Daoy (cell line): Measurements from ENCODE around the gene PIGW. TPM values are rescaled to one million over a fixed set of nuclear protein-coding genes. Genes with fewer than 3 reads are reported as not detected.
"Not testable (repeated sequence)": the region's sequence is repeated elsewhere in the genome, so short reads cannot be mapped to it uniquely, and the experiment has no call there.

ENCODE experiments used
- DNase-seq: peaks from one replicate; pipeline ENCODE4 v3.0.0-alpha.2; 2015; ENCODE audit warnings: low read depth
- total RNA-seq: library from RNA; depleted of rRNA; stranded (reverse); fragments of >200 nt; shearing (Covaris generic); gene quantifications from 2 replicates; pipeline ENCODE4 v1.2.3, GENCODE V29; 2014

Gene PIGW
- total RNA-seq, 1 experiment from 2014 or later = 6.3 TPM

DNA sequence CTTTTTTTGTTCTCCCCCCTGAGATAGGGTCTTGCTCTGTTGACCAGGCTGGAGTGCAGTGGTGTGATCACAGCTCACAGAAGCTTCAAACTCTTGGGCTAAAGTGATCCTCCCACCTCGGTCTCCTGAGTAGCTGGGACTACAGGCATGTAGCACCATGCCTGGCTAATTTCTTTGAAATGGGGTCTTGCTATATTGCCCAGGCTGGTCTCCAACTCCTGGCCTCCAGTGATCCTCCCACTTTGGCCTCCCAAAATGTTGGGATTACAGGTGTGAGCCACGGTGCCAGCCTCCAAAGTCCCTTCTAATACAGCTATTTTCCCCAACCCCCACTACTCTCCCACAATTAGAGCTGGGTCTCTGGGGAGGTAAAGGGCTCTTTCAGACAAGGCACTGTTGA, 26.3 kb upstream of the PIGW start:
- not testable (repeated sequence) for DNase-seq

DNA sequence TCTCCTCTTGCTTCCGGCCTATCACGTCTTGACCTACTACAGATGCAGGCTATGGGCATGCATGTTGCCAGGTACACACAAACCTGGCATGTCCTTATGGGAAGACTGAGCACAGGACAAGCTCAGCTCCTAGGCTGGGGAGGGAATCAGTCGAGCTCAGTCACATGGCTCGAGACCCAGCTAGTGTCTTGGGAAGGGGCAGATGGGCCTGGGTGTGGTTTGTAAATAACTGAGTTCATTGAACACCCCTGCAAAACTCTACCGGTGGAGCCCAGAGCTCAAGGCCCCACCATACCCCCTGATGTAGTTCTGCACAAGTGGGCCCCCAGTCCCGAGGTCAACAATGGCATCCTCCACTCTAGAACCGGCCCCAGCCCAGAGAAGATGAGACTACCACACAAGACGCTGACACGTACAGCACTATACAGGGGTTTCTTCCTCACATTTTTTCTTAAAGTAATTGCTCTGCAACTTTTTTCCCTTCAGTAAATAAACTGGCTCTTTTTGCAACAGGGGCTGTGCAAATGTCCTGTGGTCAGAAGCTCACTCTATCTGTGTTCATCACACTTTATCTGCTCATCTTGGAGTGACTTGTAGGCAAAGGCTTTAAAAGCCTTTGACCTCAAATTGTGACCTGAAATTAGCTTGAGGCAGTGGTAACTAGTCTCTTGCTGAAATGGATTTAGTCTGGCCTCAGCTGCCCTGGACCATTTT, 25.4 kb upstream of the PIGW start:
- DNase-seq = no peak

DNA sequence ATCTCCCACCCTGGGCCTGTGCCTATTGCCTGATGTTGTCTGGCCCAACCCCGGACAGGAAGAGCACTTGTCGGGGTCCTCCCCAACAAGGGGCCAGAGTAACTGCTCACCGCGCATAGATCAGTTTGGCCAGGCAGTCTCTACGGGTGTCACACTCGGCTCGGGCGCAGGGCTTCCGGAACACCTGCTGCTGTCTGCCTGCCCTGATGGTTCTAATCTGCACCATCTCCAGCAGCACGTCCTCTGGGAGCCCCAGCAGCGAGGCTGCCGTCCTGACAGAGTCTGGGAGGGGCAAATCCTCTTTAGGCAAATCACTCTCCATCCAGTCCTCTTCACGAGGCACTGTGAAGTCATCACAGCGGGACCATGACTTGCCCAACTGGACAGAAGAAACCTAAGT, 24.2 kb upstream of the PIGW start:
- no peak for DNase-seq

DNA sequence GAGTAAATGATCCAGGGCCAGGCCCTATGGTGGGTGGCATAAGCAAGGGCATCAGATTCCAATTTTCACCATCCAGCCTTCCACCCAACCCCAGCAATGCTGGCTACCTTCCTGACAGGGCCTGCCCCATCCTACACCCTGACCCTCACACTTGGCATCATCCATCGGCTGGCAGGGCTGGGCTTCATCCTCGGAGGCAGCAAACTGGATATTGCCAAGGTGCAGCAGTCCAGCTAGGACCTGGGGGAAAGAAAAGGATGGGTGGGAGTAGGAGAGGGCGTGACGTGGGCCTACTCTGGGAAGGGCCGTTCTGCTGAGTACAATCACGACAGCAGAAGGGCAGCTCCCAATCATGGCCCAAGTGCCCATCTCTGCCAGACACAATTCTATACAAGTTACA, 23.6 kb upstream of the PIGW start:
- DNase-seq = no peak

DNA sequence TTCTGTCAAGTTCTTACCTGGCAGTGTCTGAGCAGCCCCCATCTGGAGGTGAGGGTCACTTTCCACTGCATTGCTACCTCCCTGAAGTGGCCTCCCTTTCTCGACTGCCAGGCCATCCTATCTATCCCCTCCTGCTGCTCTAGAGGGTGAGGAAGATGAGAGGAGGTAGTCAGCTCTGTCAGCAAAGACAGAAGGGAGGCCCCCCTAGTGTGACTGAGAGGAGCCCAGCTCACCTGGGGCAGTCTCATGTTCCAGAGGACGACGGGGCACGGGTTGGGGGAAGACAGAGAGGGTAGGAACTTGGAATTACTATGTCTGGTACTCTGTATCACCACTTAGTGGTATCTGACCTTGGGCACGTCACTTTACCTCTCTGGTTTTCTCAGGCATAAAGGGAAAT, 22.1 kb upstream of the PIGW start:
- no peak for DNase-seq

DNA sequence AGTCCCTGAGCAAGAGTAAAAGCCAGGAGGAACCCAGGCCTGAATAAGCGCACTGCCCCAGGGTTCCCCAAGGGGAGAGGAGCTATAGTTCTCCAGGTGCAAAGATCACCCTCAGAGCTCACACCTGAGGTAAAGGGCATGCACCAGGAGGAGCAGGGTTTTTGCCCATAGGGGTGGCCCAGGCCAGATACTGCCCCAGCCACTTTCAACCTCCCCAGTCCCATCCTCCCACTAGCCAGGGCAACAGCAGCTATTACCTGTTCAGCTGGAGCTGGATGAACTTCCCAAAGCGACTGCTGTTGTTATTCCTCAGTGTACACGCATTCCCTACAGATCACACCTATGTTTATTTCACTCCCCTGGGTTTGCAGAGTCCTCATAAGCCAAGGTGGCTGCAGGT, 19.9 kb upstream of the PIGW start:
- no peak for DNase-seq

DNA sequence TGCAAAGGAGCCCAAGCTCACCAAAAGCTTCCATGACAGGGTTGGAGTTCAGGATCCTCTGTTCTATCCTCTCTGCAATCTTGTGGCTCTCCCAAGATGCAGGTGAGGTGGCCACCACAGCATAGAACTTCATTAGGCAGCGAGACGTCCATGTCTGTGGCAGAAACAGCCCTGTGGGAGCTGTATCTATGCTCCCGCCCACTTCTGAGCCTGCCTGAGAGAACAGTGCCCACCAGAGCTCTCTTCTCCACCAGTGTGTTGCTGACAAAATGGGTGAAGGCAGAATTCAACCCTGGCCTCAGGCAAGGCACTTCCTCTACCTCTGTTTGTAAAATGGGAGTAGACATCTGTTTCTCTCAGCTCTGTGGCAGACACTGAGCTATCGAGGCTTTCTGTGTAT, 18.9 kb upstream of the PIGW start:
- no peak for DNase-seq

DNA sequence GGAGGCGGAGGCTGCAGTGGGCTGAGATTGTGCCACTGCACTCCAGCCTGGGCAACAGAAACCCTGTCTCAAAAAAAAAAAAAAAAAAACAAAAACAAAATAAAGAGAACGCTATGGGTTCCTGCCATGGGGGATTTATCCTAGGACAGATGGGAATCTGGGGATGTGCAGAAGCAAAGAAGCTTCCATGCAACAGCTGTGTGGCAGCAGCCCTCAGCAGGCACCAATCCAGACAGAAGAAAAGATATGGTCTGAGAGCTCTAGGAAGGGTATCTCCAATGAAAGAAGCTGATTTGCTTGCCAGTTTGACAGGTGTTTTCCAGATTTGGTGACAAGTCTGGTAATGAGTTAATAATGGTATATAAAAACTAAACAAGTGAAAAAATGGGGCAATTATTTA, 11.7 kb upstream of the PIGW start:
- DNase-seq = no peak

DNA sequence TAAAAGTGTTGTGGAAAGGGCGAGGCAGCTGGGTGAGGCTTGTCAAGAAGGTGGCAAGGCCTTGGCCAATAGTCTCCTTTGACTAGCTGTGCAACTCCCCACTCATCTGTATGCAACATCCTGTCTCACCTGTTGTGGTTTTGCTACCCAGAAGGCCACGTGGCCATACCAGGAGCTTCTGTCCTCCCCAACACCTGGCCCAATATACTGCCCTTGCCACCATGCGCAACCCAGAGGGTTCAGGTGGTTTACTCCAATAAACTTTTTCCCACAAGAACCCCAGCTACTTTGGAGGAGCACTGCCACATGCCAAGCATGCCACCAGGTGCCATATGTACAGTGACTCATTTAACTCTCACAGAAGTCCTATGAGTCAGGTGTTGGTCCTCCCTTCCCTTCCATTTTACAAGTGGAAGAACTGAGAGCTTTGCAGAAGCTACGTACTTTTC, 10.3 kb upstream of the PIGW start:
- DNase-seq = no peak

DNA sequence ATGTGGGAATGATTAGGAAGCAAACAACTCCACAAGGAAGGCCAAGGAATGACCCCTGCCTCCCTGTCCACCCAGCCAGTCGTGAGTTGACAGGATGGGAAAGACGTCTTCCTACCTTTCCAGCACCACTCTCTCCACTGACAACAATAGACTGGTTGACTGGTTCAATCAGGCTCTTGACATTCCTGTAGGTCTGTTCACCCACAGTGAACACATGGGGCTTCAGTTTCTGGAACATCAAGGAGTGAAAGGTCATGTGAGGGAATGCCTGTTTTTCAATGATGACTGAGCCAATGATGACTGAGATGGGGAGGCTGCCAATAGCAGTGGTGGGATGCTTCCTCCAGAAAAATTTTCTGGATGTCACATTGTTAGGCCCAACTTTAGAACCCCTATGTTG, 9.7 kb upstream of the PIGW start:
- DNase-seq = no peak

DNA sequence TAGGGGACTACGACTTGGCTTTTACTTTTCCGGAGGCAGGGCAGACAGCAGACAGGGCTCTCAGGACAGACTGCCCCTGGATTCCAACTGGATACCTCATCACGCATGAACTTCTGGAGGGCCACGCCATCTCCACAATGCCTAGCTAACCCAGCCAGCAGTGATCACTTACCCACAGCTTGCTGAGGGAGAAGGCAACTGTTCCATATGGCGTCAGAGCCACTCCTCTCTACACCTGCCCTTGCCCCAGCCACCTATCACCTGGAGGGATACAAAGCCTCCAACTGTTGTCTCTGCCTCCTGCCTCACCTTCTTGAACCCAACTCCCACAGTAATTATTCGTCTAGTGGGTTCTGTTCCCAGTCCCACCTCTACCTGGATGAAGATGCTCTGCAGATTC, 8.9 kb upstream of the PIGW start:
- no peak for DNase-seq

DNA sequence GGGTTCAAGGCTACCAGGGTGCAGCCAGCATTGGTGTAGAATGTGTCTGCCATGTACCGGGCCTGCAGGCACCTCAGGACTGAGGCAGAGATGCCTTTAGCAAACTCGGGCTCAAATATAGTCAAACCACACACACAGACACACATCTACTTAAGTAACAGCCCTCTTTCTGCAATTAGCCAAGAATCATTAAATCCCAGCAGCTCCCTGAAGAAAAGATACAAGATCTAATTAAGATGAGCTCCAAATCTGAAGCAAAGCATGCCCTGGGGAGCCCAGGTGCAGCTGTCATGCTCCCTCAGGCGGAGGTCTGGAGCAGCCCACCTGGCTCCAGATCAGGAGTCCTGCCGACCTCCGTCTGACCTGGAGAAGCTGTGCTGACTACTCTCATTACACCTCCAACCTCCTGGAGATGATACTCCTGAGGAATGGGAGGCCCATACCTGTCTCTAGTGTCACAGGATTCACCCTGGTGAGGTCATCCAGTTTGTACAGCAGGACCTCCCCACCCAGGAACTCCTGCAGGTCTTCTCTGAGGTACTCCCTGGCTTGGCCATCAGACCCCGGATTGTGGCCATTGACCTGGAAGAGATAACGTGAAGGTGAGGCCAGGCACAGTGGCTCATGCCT, 7.1 kb upstream of the PIGW start:
- no peak for DNase-seq

DNA sequence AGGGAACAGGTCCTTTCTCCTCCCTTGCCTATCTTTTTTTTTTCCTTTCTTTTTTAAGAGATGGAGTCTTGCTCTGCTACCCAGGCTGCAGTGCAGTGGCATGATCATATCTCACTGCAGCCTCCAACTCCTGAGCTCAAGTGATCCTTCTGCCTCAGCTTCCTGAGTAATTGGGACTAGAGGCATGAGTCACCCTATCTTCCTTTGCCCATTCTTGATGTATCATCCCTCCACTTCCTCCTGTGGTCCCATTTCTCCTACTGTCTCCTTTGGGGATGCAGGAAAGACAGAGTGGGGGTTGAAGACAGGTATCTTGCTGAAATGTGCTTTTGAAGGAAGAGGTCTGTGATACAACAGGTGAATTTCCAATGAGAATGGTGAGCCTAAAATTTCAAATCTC, 5.7 kb upstream of the PIGW start:
- DNase-seq = peak; percentile 59

DNA sequence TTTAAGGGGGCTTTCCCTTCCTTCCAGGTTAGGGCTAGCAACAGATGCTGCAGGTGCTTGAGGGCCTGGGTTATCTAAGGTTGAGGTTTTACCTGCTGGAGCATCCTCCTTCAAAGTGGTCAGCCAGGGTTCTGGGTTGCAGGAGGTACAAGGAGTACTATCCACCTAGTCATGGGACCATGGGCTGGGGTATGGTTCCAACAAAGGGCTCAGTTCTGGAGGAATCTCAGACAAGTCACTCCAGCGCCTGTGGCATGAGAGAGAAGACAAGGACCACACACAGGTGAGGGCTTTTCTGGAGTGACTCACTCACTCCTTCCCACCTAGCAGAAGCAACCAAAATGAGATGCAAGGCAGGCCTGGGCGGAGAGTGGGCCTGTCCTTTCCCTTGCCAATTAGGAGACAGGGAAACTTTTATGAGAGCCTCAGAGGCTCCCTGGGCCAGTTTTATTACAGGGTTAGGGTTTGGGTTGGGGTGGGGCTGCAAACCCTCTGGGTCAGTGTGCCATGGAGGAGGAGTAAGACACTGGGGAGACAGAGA, 2.3 kb upstream of the PIGW start:
- DNase-seq = no peak

DNA sequence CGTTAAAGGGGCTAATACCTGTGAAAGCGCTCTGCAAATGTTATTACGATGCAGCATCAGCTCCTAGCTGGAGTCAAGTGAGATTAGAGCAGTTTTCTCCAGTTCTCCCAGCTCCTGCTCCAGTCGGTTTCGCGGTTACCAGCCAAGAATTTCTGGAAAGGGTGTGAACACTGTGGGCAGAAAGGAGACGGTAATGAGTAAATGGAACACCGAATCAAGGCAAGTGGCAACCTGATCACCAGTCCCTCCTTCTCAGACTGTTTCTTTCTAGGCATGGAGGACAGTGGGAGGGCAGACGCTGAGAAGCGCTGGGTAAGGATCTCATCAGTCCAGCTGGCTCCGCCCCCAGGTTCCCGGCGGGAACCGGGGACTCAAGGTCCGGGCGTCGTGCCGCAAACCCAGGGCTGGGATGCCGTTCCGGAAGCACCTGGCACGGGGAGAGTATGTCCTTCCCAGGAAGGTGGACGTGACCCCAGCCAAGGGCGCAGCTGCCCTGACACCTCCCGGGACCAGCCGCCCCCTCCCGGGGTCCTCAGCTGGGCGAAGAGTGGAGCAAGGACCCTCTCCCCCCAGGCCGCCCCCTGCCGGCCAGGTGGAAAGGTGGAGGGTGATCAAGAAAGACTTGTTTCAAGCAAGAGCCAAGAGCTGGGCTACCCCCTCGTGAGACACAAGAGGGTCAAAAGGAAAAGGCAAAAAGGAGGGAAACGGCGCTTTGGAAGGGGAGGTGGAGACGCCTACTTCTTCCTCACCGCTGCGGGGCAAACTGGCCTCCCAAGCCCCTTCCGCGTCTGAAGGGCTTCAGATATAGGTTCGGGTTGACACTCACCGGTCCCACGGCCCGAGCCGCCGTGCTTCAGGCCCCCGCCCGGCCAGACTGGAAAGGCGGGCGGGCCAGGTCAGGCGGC, 600 bp upstream of the PIGW start:
- DNase-seq = peak; percentile 72

DNA sequence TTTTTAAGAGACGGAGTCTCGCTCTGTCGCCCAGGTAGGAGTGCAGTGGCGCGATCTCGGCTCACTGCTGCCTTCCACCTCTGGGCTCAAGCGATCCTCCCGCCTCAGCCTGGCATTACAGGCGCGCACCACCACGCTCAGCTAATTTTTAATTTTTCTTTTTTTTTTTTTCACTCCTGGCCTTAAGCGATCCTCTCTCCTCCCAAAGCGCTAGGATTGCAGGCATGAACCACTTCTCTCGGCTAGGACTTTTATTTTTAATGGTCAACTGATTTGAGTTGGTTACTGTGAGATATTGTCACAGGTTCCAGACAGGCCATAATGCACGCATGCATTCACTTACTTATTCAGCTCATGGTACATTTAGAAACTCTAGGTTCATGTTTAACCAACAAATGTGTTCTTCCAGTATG, 888 bp downstream of the PIGW start:
- no peak for DNase-seq

DNA sequence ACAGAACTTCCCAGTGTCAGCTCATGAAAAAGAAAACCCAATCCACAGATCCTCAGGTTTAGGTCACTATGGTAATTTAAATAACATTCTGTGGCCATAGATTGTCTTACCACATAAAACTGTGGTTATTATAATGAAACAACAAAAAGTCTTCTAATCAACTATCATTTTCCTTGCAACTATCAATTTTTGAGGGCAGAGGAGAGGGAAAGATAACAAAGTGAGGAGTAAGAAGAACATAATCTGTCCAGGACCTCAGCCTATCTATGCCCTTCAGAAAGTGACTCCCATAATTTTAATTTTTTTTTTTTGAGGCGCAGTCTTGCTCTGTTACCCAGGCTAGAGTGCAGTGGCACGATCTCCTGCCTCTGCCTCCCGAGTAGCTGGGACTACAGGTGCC, 5.9 kb downstream of the PIGW start:
- no peak for DNase-seq

DNA sequence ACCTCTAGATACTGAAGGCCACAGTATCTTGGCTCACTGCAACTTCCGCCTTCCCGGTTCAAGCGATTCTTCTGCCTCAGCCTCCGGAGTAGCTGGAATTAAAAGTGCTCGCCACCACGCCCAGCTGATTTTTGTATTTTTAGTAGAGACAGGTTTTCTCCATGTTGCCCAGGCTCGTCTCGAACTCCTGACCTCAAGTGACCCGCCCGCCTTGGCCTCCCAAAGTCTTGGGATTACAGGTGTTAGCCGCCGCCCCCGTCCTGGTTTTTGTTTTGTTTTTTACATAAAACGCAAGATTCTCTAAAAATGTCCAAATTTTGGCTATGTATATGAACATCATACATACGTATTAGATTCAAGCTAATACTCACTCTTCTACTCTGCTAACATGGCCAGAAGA, 8.0 kb downstream of the PIGW start:
- DNase-seq = no peak

DNA sequence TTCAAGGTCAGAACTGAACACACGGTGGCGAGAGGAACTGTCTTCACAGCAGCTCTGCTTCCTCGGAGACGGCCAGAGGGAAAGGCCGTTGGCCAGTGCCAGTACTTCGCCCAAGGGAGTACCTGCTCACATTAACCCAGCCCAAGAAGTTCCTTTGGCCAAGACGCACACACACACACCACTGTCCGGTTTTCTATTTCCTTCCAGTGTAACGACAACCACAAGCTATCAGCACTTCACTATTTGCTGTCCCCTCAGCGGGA, 9.2 kb downstream of the PIGW start:
- DNase-seq = peak; percentile 26

DNA sequence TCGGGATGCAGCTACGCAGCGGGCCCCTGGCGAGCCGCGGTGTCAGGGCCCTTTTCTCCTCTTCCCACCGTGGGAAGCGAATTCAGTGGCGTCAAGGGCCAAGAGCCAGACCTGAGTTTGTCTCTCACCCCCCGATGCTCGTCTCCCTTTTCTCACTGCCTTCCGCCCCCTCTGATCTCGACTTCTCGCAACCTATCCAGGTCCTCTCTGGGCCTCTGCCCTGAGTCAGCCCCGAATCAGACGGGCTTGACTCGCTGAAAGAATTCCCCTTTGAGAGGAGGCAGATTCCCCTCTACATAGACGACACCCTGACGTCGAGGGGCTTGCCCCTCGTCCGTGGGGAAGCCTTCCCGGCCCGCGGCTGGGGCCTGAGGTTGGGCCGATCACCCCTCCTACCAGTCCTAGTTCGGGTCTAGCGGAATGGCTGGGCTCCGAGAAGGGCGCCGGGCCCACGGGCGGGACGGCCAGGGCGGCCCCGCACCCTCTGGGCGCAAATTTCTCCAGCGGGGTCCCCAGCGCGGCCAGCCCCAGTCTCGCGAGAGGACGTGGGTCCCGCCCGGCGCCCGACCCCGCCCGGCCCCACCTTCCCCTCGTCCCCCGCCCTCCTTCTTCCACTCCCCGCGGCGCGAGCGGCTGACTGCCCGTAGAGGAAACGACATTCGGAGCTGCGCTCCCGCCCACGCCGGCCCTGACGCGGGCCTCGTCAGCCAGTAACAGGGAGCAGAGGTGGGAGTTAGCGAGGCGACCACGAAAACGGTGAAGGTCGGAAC, 9.7 kb downstream of the PIGW start, which contains the start of gene GGNBP2:
Gene GGNBP2, plus strand, starts transcription at position 613 of the 770 bp plus-strand sequence. CDS start 806 bp downstream, outside the sequence.
- DNase-seq = peak; percentile 95

DNA sequence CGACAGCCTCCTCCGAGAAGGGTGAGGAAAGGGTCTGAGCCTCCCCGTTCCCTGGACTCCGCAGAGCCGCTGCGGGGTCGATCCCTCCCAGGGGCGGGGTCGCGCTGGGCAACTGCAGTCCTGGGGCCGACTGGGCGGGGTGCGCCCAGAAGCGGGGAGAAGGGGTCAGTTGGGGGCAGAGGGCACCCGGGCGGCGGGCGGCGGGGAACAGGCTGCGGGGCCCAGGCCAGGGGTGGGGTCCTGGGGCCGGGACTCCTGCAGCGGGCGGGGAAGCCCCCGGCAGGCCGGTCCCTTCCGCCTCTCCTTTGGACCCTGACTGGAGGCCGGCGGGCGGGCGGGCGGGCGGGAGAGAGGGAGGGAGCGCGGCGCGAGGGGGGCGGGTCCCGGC, 10.3 kb downstream of the PIGW start:
- no peak for DNase-seq
